ENCODE results near the gene CBX6.

The CBX6 gene

GRCh38 chr22:38840129-38840528 lies 31.9 kb downstream of the CBX6 start:
- Histone ChIP-seq H3K23ac (ENCODE audit: low read length) (no peak overlapping the region), H3K14ac (ENCODE audit: low read length) (no peak overlapping the region)

DNA sequence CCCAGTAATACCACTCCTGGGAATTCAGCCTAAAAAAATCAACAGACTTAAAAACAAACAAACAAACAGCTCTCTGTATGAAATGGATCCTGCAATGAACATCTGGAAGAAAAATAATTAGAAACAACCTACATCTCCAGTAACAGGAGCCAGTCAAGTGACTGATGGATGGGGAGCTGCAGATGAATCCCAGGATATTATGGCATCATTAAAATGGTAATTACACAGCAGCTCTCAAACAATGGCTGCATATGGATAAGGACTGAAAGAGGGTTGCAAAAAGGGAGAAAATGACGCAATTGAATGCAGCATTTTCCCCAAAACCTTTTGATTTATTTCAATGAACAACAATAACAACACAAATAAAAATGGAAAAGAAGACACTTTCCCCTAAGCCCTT lies 32.3 kb downstream of the CBX6 start:
- H3K4me2 ChIP-seq (ENCODE audit: low read length), result no peak overlapping the region
- no peaks in the 10 kb centered on the region for H3K36me3 ChIP-seq (ENCODE audit: control insufficient read depth in 1 of 2, insufficient read depth in 2 of 2, low read length in 2 of 2)
- no peaks in the 10 kb centered on the region for H3K79me1 ChIP-seq (ENCODE audit: low read length)
- H2BK5ac ChIP-seq (ENCODE audit: low read depth, low read length, poor library complexity), result no peak overlapping the region
- no peak overlapping the region for H2AK5ac ChIP-seq (ENCODE audit: low read length)
- no peak overlapping the region for H3K14ac ChIP-seq (ENCODE audit: low read length)
- peaks cover 8% of the 10 kb centered on the region for H3K9me3 ChIP-seq (ENCODE audit: insufficient read depth, low read depth, low read length)
- no peak overlapping the region for H4K91ac ChIP-seq (ENCODE audit: low read depth, low read length)
- no peak overlapping the region for H4K8ac ChIP-seq (ENCODE audit: low read depth, low read length)
- no peak overlapping the region for H3K4ac ChIP-seq (ENCODE audit: low read depth, low read length)
- no peak overlapping the region for H4K12ac ChIP-seq (ENCODE audit: low read depth, low read length)
- DNase-seq, result no peak
- H3K4me3 ChIP-seq (ENCODE audit: low read depth, low read length), result no peak overlapping the region
- no peak overlapping the region for H2BK120ac ChIP-seq (ENCODE audit: insufficient read depth, low read length, poor library complexity)
- no CpG with 5 or more reads among the region's 1 CpG for WGBS (ENCODE audit: extremely low coverage, insufficient coverage, insufficient read length)
- H2BK12ac ChIP-seq (ENCODE audit: low read length), result no peak overlapping the region
- H3K79me2 ChIP-seq (ENCODE audit: control insufficient read depth, insufficient read depth, low read length, poor library complexity), result no peaks in the 10 kb centered on the region
- no peak overlapping the region for H3K27ac ChIP-seq (ENCODE audit: low read depth, low read length)
- H3K4me1 ChIP-seq (ENCODE audit: control insufficient read depth in 1 of 2, insufficient read depth in 2 of 2, low read length in 2 of 2), result peaks cover 4 to 6% of the 10 kb centered on the region in 2 experiments
- no peak overlapping the region for H3K23ac ChIP-seq (ENCODE audit: low read length)
- no peak overlapping the region for H3K18ac ChIP-seq (ENCODE audit: low read length)
- H3K27me3 ChIP-seq (ENCODE audit: insufficient read depth, low read length), result peaks cover 23% of the 10 kb centered on the region
- H2AFZ ChIP-seq (ENCODE audit: insufficient read depth, low read length, poor library complexity), result no peak overlapping the region
- H3K9ac ChIP-seq (ENCODE audit: low read length), result no peak overlapping the region

More at GRCh38 chr22:38840129-38840528, 31.9 kb downstream of the CBX6 start:
- H3K4ac ChIP-seq (ENCODE audit: low read depth, low read length), result no peak overlapping the region
- no peaks in the 10 kb centered on the region for H3K36me3 ChIP-seq (ENCODE audit: control insufficient read depth in 1 of 2, insufficient read depth in 2 of 2, low read length in 2 of 2)
- no peak overlapping the region for H2BK12ac ChIP-seq (ENCODE audit: low read length)
- H3K18ac ChIP-seq (ENCODE audit: low read length), result no peak overlapping the region
- no CpG with 5 or more reads among the region's 3 CpGs for WGBS (ENCODE audit: extremely low coverage, insufficient coverage, insufficient read length)
- no peak overlapping the region for H2AK5ac ChIP-seq (ENCODE audit: low read length)
- no peak overlapping the region for H4K12ac ChIP-seq (ENCODE audit: low read depth, low read length)
- no peaks in the 10 kb centered on the region for H3K79me2 ChIP-seq (ENCODE audit: control insufficient read depth, insufficient read depth, low read length, poor library complexity)
- H3K27ac ChIP-seq (ENCODE audit: low read depth, low read length), result no peak overlapping the region
- no peak overlapping the region for H4K8ac ChIP-seq (ENCODE audit: low read depth, low read length)
- no peak overlapping the region for H2BK5ac ChIP-seq (ENCODE audit: low read depth, low read length, poor library complexity)
- no peak overlapping the region for H3K9ac ChIP-seq (ENCODE audit: low read length)
- H3K9me3 ChIP-seq (ENCODE audit: insufficient read depth, low read depth, low read length), result peaks cover 8% of the 10 kb centered on the region
- no peak overlapping the region for H2BK120ac ChIP-seq (ENCODE audit: insufficient read depth, low read length, poor library complexity)
- H3K79me1 ChIP-seq (ENCODE audit: low read length), result no peaks in the 10 kb centered on the region
- no peak overlapping the region for H3K4me2 ChIP-seq (ENCODE audit: low read length)
- no peak overlapping the region for H3K4me3 ChIP-seq (ENCODE audit: low read depth, low read length)
- peaks cover 24% of the 10 kb centered on the region for H3K27me3 ChIP-seq (ENCODE audit: insufficient read depth, low read length)
- DNase-seq, result no peak
- H3K4me1 ChIP-seq (ENCODE audit: control insufficient read depth in 1 of 2, insufficient read depth in 2 of 2, low read length in 2 of 2), result peaks cover 4 to 6% of the 10 kb centered on the region in 2 experiments
- H4K91ac ChIP-seq (ENCODE audit: low read depth, low read length), result no peak overlapping the region
- H2AFZ ChIP-seq (ENCODE audit: insufficient read depth, low read length, poor library complexity), result no peak overlapping the region

DNA sequence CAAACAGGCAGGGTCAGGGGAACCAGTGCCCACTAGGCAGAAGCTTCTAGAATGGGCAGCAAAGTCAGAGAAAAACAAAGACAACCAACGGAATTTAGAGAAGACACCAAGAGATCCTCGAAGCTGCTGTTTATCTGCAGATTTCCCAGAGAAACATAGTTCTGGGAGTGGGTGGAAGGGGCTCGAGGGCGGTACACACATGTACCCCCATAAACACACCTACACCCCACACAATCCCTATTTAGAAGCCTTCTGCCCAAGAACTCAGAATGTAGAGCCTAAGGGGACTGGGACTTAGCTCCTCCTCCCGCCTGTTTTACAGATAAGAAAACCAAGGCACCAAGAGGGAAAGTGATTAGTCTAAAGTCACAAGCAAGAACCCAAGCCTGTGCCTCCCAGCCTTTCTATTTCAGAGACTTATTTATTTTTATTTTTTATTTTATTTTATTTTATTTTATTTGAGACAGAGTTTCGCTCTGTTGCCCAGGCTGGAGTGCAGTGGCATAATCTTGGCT lies 34.5 kb downstream of the CBX6 start:
- no CpG with 5 or more reads among the region's 6 CpGs for WGBS (ENCODE audit: extremely low coverage, insufficient coverage, insufficient read length)
- Histone ChIP-seq H2BK5ac (ENCODE audit: low read depth, low read length, poor library complexity) (no peak overlapping the region), H2BK120ac (ENCODE audit: insufficient read depth, low read length, poor library complexity) (no peak overlapping the region), H3K23ac (ENCODE audit: low read length) (no peak overlapping the region), H2AFZ (ENCODE audit: insufficient read depth, low read length, poor library complexity) (no peak overlapping the region), H2AK5ac (ENCODE audit: low read length) (no peak overlapping the region), H4K12ac (ENCODE audit: low read depth, low read length) (no peak overlapping the region), H4K91ac (ENCODE audit: low read depth, low read length) (no peak overlapping the region), H3K14ac (ENCODE audit: low read length) (no peak overlapping the region), H3K36me3 (ENCODE audit: control insufficient read depth in 1 of 2, insufficient read depth in 2 of 2, low read length in 2 of 2) (no peaks in the 10 kb centered on the region), H3K4ac (ENCODE audit: low read depth, low read length) (no peak overlapping the region), H3K4me1 (ENCODE audit: control insufficient read depth in 1 of 2, insufficient read depth in 2 of 2, low read length in 2 of 2) (no peaks in the 10 kb centered on the region), H3K4me2 (ENCODE audit: low read length) (no peak overlapping the region), H3K18ac (ENCODE audit: low read length) (no peak overlapping the region), H3K79me1 (ENCODE audit: low read length) (no peaks in the 10 kb centered on the region), H3K9ac (ENCODE audit: low read length) (no peak overlapping the region), H2BK12ac (ENCODE audit: low read length) (no peak overlapping the region), H3K4me3 (ENCODE audit: low read depth, low read length) (no peak overlapping the region), H3K27me3 (ENCODE audit: insufficient read depth, low read length) (peaks cover 8% of the 10 kb centered on the region), H4K8ac (ENCODE audit: low read depth, low read length) (no peak overlapping the region), H3K9me3 (ENCODE audit: insufficient read depth, low read depth, low read length) (peaks cover 2% of the 10 kb centered on the region), H3K27ac (ENCODE audit: low read depth, low read length) (no peak overlapping the region), H3K79me2 (ENCODE audit: control insufficient read depth, insufficient read depth, low read length, poor library complexity) (no peaks in the 10 kb centered on the region)
- no peak for DNase-seq

DNA sequence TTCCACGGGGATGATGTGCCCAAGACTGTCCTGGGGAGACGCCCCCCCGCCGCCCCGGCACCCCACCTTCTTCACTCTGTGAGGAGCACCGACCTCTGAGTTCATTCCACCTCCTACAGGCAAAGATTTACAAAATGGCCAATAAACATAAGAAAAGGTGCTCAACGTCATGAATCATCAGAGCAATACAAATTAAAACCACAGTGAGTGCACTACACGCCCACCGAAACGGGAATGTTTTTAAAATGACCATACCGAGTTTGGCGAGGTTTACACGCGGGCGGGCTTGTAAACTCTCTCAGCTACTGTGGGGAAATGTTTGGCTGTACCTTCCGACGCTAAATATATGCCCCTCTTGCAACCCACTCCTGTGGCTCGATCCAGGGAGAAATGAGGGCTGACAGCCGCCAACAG lies 36.1 kb downstream of the CBX6 start:
- H3K4ac ChIP-seq (ENCODE audit: low read depth, low read length), result no peak overlapping the region
- H3K18ac ChIP-seq (ENCODE audit: low read length), result no peak overlapping the region
- H3K4me2 ChIP-seq (ENCODE audit: low read length), result no peak overlapping the region
- H3K9ac ChIP-seq (ENCODE audit: low read length), result no peak overlapping the region
- no peak overlapping the region for H3K4me3 ChIP-seq (ENCODE audit: low read depth, low read length)
- no peaks in the 10 kb centered on the region for H3K79me1 ChIP-seq (ENCODE audit: low read length)
- no CpG with 5 or more reads among the region's 19 CpGs for WGBS (ENCODE audit: extremely low coverage, insufficient coverage, insufficient read length)
- no peak overlapping the region for H2AFZ ChIP-seq (ENCODE audit: insufficient read depth, low read length, poor library complexity)
- H4K12ac ChIP-seq (ENCODE audit: low read depth, low read length), result no peak overlapping the region
- H3K79me2 ChIP-seq (ENCODE audit: control insufficient read depth, insufficient read depth, low read length, poor library complexity), result no peaks in the 10 kb centered on the region
- no peak overlapping the region for H3K27ac ChIP-seq (ENCODE audit: low read depth, low read length)
- peaks cover 5% of the 10 kb centered on the region for H3K9me3 ChIP-seq (ENCODE audit: insufficient read depth, low read depth, low read length)
- H2BK120ac ChIP-seq (ENCODE audit: insufficient read depth, low read length, poor library complexity), result no peak overlapping the region
- H3K4me1 ChIP-seq (ENCODE audit: control insufficient read depth in 1 of 2, insufficient read depth in 2 of 2, low read length in 2 of 2), result no peaks in the 10 kb centered on the region
- H3K14ac ChIP-seq (ENCODE audit: low read length), result no peak overlapping the region
- DNase-seq, result no peak
- H2BK5ac ChIP-seq (ENCODE audit: low read depth, low read length, poor library complexity), result no peak overlapping the region
- H3K36me3 ChIP-seq (ENCODE audit: control insufficient read depth in 1 of 2, insufficient read depth in 2 of 2, low read length in 2 of 2), result no peaks in the 10 kb centered on the region
- no peak overlapping the region for H2AK5ac ChIP-seq (ENCODE audit: low read length)
- H4K91ac ChIP-seq (ENCODE audit: low read depth, low read length), result no peak overlapping the region
- no peak overlapping the region for H2BK12ac ChIP-seq (ENCODE audit: low read length)
- no peak overlapping the region for H3K23ac ChIP-seq (ENCODE audit: low read length)
- no peaks in the 10 kb centered on the region for H3K27me3 ChIP-seq (ENCODE audit: insufficient read depth, low read length)
- H4K8ac ChIP-seq (ENCODE audit: low read depth, low read length), result no peak overlapping the region

All from trophoblast cell (in vitro differentiated cells and primary cell).